ENCODE measurements around the gene CGRRF1.

Gene CGRRF1

DNA sequence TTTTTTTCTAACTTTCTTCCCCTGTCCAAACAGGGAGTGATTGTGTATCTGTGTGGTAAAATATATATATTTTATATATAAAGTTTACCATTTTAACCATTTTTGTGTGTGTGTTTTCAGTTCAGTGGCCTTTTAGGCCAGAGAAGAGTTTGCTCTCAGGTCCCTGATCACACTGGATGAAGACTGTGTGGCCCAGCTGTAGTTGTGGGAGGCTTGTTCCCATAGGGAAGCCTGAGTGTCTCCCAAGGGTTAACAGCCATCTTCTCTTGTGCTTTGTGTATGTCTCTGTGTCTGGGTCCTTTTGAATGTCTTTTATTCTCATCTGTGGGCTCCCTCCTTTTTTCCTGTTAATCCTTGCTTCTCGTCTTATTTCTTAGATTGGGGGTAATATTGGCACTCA is 23.4 kb downstream of the CGRRF1 start:
- Histone ChIP-seq H3K9me3 (ENCODE audit: severe bottlenecking) (no peaks in the 10 kb centered on the region), H3K27me3 (ENCODE audit: insufficient read depth, poor library complexity, severe bottlenecking) (no peaks in the 10 kb centered on the region), H3K4me1 (ENCODE audit: insufficient read depth, poor library complexity, severe bottlenecking) (peaks cover 3% of the 10 kb centered on the region), H3K27ac (ENCODE audit: poor library complexity, severe bottlenecking) (no peak overlapping the region), H3K36me3 (ENCODE audit: low read depth) (peaks cover 17% of the 10 kb centered on the region), H3K4me3 (ENCODE audit: severe bottlenecking) (no peak overlapping the region)
- ATAC-seq (ENCODE audit: low read depth) = no peak
- no peak for DNase-seq (ENCODE audit: low spot score)
- TF ChIP-seq, protein P1, sequence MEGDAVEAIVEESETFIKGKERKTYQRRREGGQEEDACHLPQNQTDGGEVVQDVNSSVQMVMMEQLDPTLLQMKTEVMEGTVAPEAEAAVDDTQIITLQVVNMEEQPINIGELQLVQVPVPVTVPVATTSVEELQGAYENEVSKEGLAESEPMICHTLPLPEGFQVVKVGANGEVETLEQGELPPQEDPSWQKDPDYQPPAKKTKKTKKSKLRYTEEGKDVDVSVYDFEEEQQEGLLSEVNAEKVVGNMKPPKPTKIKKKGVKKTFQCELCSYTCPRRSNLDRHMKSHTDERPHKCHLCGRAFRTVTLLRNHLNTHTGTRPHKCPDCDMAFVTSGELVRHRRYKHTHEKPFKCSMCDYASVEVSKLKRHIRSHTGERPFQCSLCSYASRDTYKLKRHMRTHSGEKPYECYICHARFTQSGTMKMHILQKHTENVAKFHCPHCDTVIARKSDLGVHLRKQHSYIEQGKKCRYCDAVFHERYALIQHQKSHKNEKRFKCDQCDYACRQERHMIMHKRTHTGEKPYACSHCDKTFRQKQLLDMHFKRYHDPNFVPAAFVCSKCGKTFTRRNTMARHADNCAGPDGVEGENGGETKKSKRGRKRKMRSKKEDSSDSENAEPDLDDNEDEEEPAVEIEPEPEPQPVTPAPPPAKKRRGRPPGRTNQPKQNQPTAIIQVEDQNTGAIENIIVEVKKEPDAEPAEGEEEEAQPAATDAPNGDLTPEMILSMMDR (IDR thresholded peaks at IDR 0.05; ENCODE audit: poor library complexity, severe bottlenecking) = no peak

DNA sequence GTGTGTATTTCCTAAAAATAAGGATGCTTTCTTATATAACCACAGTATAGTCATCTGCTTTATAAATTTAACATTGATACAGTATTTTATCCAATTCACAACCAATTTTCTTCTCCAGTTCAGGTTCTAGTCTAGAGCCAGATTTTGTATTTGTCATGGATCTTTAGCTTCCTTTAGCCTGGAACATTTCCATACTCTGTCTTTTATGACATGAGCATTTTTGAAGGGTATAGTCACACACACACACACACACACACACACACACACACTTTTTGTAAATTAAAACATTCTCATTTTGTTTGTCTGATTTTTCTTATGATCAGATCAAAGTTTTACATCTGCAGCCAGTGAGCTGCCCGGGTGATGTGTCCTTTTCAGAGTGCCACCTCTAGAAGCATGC is 25.4 kb downstream of the CGRRF1 start:
- Histone ChIP-seq H3K9me3 (ENCODE audit: severe bottlenecking) (no peaks in the 10 kb centered on the region), H3K4me3 (ENCODE audit: severe bottlenecking) (no peak overlapping the region), H3K36me3 (ENCODE audit: low read depth) (peaks cover 20% of the 10 kb centered on the region), H3K27me3 (ENCODE audit: insufficient read depth, poor library complexity, severe bottlenecking) (no peaks in the 10 kb centered on the region), H3K27ac (ENCODE audit: poor library complexity, severe bottlenecking) (no peak overlapping the region), H3K4me1 (ENCODE audit: insufficient read depth, poor library complexity, severe bottlenecking) (no peaks in the 10 kb centered on the region)
- TF ChIP-seq, protein P1 (IDR thresholded peaks at IDR 0.05; ENCODE audit: poor library complexity, severe bottlenecking) = no peak
- ATAC-seq (ENCODE audit: low read depth) (no peak), DNase-seq (ENCODE audit: low spot score) (no peak)

DNA sequence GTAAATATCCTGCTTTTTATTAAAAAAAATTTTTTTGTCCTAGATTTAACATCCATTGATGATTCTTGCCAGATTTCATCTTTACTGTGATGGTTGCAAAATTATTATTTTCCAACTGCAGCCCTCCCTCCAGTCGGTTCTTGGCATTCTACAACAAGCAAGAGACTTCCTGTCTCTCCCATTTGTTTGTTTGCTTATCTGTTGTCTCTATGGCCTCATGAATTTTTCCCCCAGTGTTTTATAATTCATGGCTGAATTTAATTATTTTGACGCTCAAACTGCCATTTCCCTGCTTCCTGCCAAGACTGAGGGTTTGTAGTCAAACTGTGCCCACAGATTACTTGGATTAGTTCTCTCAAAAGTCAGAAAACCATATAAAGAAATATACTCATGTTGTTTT is 25.9 kb downstream of the CGRRF1 start:
- TF ChIP-seq, protein P1 (IDR thresholded peaks at IDR 0.05; ENCODE audit: poor library complexity, severe bottlenecking) = no peak
- Histone ChIP-seq H3K4me1 (ENCODE audit: insufficient read depth, poor library complexity, severe bottlenecking) (no peaks in the 10 kb centered on the region), H3K27ac (ENCODE audit: poor library complexity, severe bottlenecking) (no peak overlapping the region), H3K27me3 (ENCODE audit: insufficient read depth, poor library complexity, severe bottlenecking) (no peaks in the 10 kb centered on the region), H3K4me3 (ENCODE audit: severe bottlenecking) (no peak overlapping the region), H3K9me3 (ENCODE audit: severe bottlenecking) (no peaks in the 10 kb centered on the region), H3K36me3 (ENCODE audit: low read depth) (peaks cover 20% of the 10 kb centered on the region)
- ATAC-seq (ENCODE audit: low read depth) (no peak), DNase-seq (ENCODE audit: low spot score) (no peak)

DNA sequence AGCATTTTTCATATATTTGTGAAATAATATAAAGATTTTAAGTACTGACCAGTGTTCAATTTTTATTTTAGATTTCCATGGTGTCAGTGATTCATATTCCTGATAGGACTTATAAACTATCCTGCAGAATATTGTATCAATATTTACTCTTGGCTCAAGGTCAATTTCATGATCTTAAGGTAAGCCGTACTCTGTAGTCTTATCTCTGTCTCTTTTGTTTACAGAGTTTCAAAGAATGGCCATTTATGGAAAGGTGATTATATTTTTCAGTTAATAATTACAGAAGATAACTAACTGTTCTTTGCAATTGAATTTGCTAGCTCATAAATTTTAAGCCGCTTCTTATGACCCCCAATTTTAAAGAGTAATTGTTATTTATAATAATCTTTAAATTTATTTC is 27.9 kb downstream of the CGRRF1 start:
- no peak for DNase-seq (ENCODE audit: low spot score)
- H3K27ac ChIP-seq (ENCODE audit: poor library complexity, severe bottlenecking) = no peak overlapping the region

DNA sequence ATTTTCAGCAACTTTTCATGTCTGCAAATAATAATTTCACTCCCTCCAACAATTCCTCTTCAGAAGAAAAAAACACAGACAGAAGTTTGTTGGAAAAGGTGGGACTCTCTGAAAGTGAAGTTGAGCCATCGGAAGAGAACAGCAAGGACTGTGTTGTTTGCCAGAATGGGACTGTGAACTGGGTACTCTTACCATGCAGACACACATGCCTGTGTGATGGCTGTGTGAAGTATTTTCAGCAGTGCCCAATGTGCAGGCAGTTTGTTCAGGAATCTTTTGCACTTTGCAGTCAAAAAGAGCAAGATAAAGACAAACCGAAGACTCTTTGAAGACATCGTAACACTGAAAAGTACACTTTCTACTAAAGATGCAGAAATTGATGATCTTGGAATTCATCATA is 28.3 kb downstream of the CGRRF1 start:
- no peak overlapping the region for H3K27ac ChIP-seq (ENCODE audit: poor library complexity, severe bottlenecking)
- no peaks in the 10 kb centered on the region for H3K27me3 ChIP-seq (ENCODE audit: insufficient read depth, poor library complexity, severe bottlenecking)
- DNase-seq (ENCODE audit: low spot score) (no peak), ATAC-seq (ENCODE audit: low read depth) (no peak)
- H3K4me3 ChIP-seq (ENCODE audit: severe bottlenecking) = no peak overlapping the region
- TF ChIP-seq, protein P1 (IDR thresholded peaks at IDR 0.05; ENCODE audit: poor library complexity, severe bottlenecking) = no peak
- no peaks in the 10 kb centered on the region for H3K9me3 ChIP-seq (ENCODE audit: severe bottlenecking)
- H3K4me1 ChIP-seq (ENCODE audit: insufficient read depth, poor library complexity, severe bottlenecking) = no peaks in the 10 kb centered on the region
- H3K36me3 ChIP-seq (ENCODE audit: low read depth) = peaks cover 20% of the 10 kb centered on the region

More for the DNA sequence above, 27.9 kb downstream of the CGRRF1 start:
- Histone ChIP-seq H3K27me3 (ENCODE audit: insufficient read depth, poor library complexity, severe bottlenecking) (no peaks in the 10 kb centered on the region), H3K4me3 (ENCODE audit: severe bottlenecking) (no peak overlapping the region), H3K9me3 (ENCODE audit: severe bottlenecking) (no peaks in the 10 kb centered on the region), H3K36me3 (ENCODE audit: low read depth) (peaks cover 20% of the 10 kb centered on the region), H3K4me1 (ENCODE audit: insufficient read depth, poor library complexity, severe bottlenecking) (no peaks in the 10 kb centered on the region)
- TF ChIP-seq, protein P1 (IDR thresholded peaks at IDR 0.05; ENCODE audit: poor library complexity, severe bottlenecking) = no peak
- no peak for ATAC-seq (ENCODE audit: low read depth)
